SK-N-SH (cell line): ENCODE measurements around the gene MAPK8IP1. TPM values are rescaled to one million over a fixed set of nuclear protein-coding genes. Genes with fewer than 3 reads are reported as not detected.
A peak's percentile ranks its signal among the peaks of the same experiment; 100 is the strongest.

ENCODE experiments used
- CTCF ChIA-PET: fragments of 300-600, 350-600 bp; formaldehyde crosslinking; extraction: SDS; loops from one replicate; lab custom pipeline; 2021; lab: Yijun Ruan, JAX
- POLR2A ChIA-PET: fragments of 350-600 bp; sonication (Branson Sonifier 250); formaldehyde crosslinking; extraction: SDS; loops from one replicate; lab custom pipeline; 2020; ENCODE audit warnings: antibody characterized with exemption, inconsistent platforms; lab: Yijun Ruan, JAX
- DNase-seq: peaks from one replicate; pipeline ENCODE4 v3.0.0; 2012
- H2AFZ ChIP-seq: fragments of 200-600 bp; sonication (generic); 2 replicates; pipeline ENCODE4 v1.8.1; 2016; ENCODE audit warnings: antibody characterized with exemption, mild to moderate bottlenecking, low read depth
- H3F3A ChIP-seq: fragments of 200-600 bp; sonication (generic); replicated peaks from 2 replicates; pipeline ENCODE3; 2016; ENCODE audit warnings: antibody characterized with exemption, mild to moderate bottlenecking; ENCODE audit not compliant: insufficient read depth
- H3K27ac ChIP-seq, 2 experiments: fragments of 200-500 bp in 1 of 2; fragments of 200-600 bp in 1 of 2; sonication (Bioruptor generic) in 1 of 2; sonication (generic), shearing (Covaris generic) in 1 of 2; 2 replicates each; pipeline versions ENCODE4 v1.5.1 to v1.6.1; 2014 to 2016; ENCODE audit warnings: low read depth in 2 of 2, inconsistent platforms in 1 of 2, low read length in 1 of 2, mild to moderate bottlenecking in 1 of 2, mixed read lengths in 1 of 2
- H3K27me3 ChIP-seq: fragments of 200-600 bp; sonication (generic), shearing (Covaris generic); 2 replicates; pipeline ENCODE4 v1.6.1; 2016; ENCODE audit warnings: mixed run types; ENCODE audit not compliant: insufficient read depth
- H3K36me3 ChIP-seq, 2 experiments: fragments of 200-500 bp in 1 of 2; fragments of 200-600 bp in 1 of 2; sonication (Bioruptor generic) in 1 of 2; sonication (generic) in 1 of 2; replicated peaks in 1 of 2; 2 replicates each; pipeline versions ENCODE3 to v1.5.1; 2014 to 2016; ENCODE audit warnings: low read length in 1 of 2, mild to moderate bottlenecking in 1 of 2; ENCODE audit not compliant: insufficient read depth in 2 of 2, control insufficient read depth in 1 of 2
- H3K4me1 ChIP-seq, 2 experiments: fragments of 200-500 bp in 1 of 2; fragments of 200-600 bp in 1 of 2; sonication (Bioruptor generic) in 1 of 2; sonication (generic), shearing (Covaris generic) in 1 of 2; 2 replicates each; pipeline versions ENCODE4 v1.5.1 to v1.6.1; 2014 to 2016; ENCODE audit warnings: low read depth in 1 of 2, low read length in 1 of 2, mixed run types in 1 of 2; ENCODE audit not compliant: insufficient read depth in 2 of 2, control insufficient read depth in 1 of 2
- H3K4me2 ChIP-seq: fragments of 200-600 bp; sonication (generic), shearing (Covaris generic); 2 replicates; pipeline ENCODE4 v1.6.1; 2017; ENCODE audit warnings: mixed run types
- H3K4me3 ChIP-seq, 2 experiments: fragments of 200-500 bp in 1 of 2; fragments of 200-600 bp in 1 of 2; sonication (Bioruptor generic) in 1 of 2; sonication (generic), shearing (Covaris generic) in 1 of 2; 2 replicates each; pipeline versions ENCODE4 v1.5.1 to v1.8.1; 2014 to 2016; ENCODE audit warnings: low read depth in 2 of 2, inconsistent platforms in 1 of 2, low read length in 1 of 2, mild to moderate bottlenecking in 1 of 2, mixed read lengths in 1 of 2, moderate library complexity in 1 of 2
- H3K79me2 ChIP-seq: fragments of 200-600 bp; sonication (generic); 2 replicates; pipeline ENCODE4 v1.8.1; 2017; ENCODE audit warnings: mild to moderate bottlenecking; ENCODE audit not compliant: insufficient read depth
- H3K9ac ChIP-seq: fragments of 200-600 bp; sonication (generic); 2 replicates; pipeline ENCODE4 v1.6.1; 2017; ENCODE audit warnings: mixed run types
- H3K9me2 ChIP-seq: fragments of 200-600 bp; sonication (generic); 2 replicates; pipeline ENCODE4 v1.6.1; 2017; ENCODE audit warnings: mixed run types
- H3K9me3 ChIP-seq: fragments of 200-600 bp; sonication (generic); 2 replicates; pipeline ENCODE4 v1.6.1; 2017; ENCODE audit warnings: mixed run types, mild to moderate bottlenecking, moderate library complexity
- H4K20me1 ChIP-seq: fragments of 200-600 bp; sonication (generic); 2 replicates; pipeline ENCODE4 v1.6.1; 2017; ENCODE audit warnings: mild to moderate bottlenecking, mixed run types; ENCODE audit not compliant: insufficient read depth
- CHD2 ChIP-seq: fragments of 150-350 bp; IDR thresholded peaks from 2 replicates; pipeline ENCODE4 v1.6.1; 2018; ENCODE audit warnings: low read length; ENCODE audit not compliant: partially characterized antibody
- CTCF ChIP-seq: fragments of 200-600 bp; sonication (generic); IDR thresholded peaks from 2 replicates; pipeline ENCODE4 v1.6.1; 2017; ENCODE audit warnings: antibody characterized with exemption, mild to moderate bottlenecking, moderate library complexity
- ELF1 ChIP-seq: IDR thresholded peaks from 2 replicates; pipeline ENCODE4 v1.4.0; 2012
- EP300 ChIP-seq, 2 experiments: IDR thresholded peaks; 2 replicates each; pipeline versions ENCODE4 v1.4.0 to v1.6.1; 2012; ENCODE audit warnings: borderline replicate concordance in 1 of 2, low read depth in 1 of 2, low read length in 1 of 2
- FOXJ3 ChIP-seq: sonication (generic); formaldehyde crosslinking; IDR thresholded peaks from 2 replicates; pipeline ENCODE4 v1.5.1; 2020; ENCODE audit warnings: mild to moderate bottlenecking, missing genetic modification reagents
- FOXM1 ChIP-seq: IDR thresholded peaks from 2 replicates; pipeline ENCODE4 v1.4.0; 2012; ENCODE audit warnings: low read depth, mild to moderate bottlenecking
- MEF2A ChIP-seq: IDR thresholded peaks from 2 replicates; pipeline ENCODE4 v1.4.0; 2012; ENCODE audit warnings: low read depth, borderline replicate concordance
- NFIC ChIP-seq: IDR thresholded peaks from 2 replicates; pipeline ENCODE4 v1.4.0; 2012; ENCODE audit warnings: borderline replicate concordance
- NRF1 ChIP-seq: IDR thresholded peaks from 2 replicates; pipeline ENCODE4 v1.6.1; 2012; ENCODE audit warnings: low read depth, mild to moderate bottlenecking, low read length
- RAD21 ChIP-seq: IDR thresholded peaks from 2 replicates; pipeline ENCODE4 v1.6.1; 2012; ENCODE audit warnings: mild to moderate bottlenecking, low read length
- RFX5 ChIP-seq: IDR thresholded peaks from 2 replicates; pipeline ENCODE4 v1.6.1; 2012; ENCODE audit warnings: mild to moderate bottlenecking, improper control_type of control experiment, low read length
- SIN3A ChIP-seq: IDR thresholded peaks from 2 replicates; pipeline ENCODE4 v1.6.1; 2012; ENCODE audit warnings: low read depth, mild to moderate bottlenecking, low read length, moderate library complexity, borderline replicate concordance
- ZBTB33 ChIP-seq: IDR thresholded peaks from 2 replicates; pipeline ENCODE4 v1.4.0; 2012; ENCODE audit warnings: low read depth, borderline replicate concordance
- WGBS: methylation state at CpG from one replicate; pipeline ENCODE4 v1.1.6; 2017; ENCODE audit warnings: low lambda C conversion rate; 5-methylcytosine and 5-hydroxymethylcytosine counted together
- polyA plus RNA-seq, 3 experiments: library from polyadenylated mRNA; depleted of rRNA; stranded (reverse); fragments of >200 nt; gene quantifications; 2 replicates each; pipeline ENCODE4 v1.2.3, GENCODE V29; 2012
- TF ChIP-seq, protein P1 (sequence below): fragments of 150-350 bp; IDR thresholded peaks from 2 replicates; pipeline ENCODE4 v1.6.1; 2016; ENCODE audit warnings: mild to moderate bottlenecking, low read depth, low read length
- TF ChIP-seq, protein P2 (sequence below): fragments of 150-350 bp; IDR thresholded peaks from 2 replicates; pipeline ENCODE4 v1.6.1; 2017; ENCODE audit warnings: antibody characterized with exemption, low read length, low read depth, borderline replicate concordance

Gene MAPK8IP1
- polyA plus RNA-seq, 1 of the 3 experiments (the other 2 are of a cell fraction): 12.5 TPM

DNA sequence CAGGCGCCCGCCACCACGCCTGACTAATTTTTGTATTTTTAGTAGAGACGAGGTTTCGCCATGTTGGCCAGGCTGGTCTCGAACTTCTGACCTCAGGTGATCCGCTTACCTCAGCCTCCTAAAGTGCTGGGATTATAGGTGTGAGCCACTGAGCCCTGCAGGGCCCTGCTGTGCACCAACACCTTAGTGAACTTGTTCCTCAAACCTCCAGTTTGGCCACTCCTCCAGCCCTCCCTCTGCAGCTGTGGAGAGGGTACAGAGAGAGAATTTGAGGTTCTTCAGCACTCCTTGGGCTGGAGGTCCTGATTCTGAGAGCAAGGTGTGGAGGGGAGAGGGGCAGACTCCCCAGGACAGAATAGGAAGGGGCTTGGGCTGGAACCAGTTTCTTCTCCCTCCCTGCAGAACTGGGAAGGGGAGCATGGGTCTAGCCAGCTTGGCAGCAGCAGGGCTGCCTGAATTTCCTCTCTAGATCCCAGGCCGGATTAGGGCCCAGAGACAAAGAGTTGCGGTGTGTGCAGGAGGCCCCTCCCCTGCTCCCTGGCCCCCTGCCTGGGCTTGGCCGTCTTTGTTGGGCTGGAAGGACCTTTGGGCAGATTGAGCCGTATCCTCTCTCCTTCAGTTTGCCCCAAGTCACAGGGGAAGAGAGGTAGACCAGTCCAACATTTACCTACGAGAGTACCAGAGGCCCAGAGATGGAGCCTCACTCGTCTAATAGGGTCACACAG is 34.5 kb downstream of the MAPK8IP1 start:
- Histone ChIP-seq H3K4me2 (no peak overlapping the region), H3K27ac (no peak overlapping the region), H3K27me3 (no peaks in the 10 kb centered on the region), H3K9ac (no peak overlapping the region), H3K4me1 (peaks cover 7 to 17% of the 10 kb centered on the region in 2 experiments; a peak in 3 of 4 replicates), H3K36me3 (peaks cover 0 to 8% of the 10 kb centered on the region in 2 experiments), H3K9me2 (no peaks in the 10 kb centered on the region), H3K9me3 (no peaks in the 10 kb centered on the region), H3K79me2 (peaks cover 19% of the 10 kb centered on the region), H3K4me3 (no peak overlapping the region), H2AFZ (no peak overlapping the region), H4K20me1 (no peaks in the 10 kb centered on the region), H3F3A (peaks cover 4% of the 10 kb centered on the region)
- peak; percentile 1 for DNase-seq
- TF ChIP-seq FOXM1 (no peak), NRF1 (no peak), NFIC (no peak), FOXJ3 (CRISPR knock-in tag) (no peak), CTCF (no peak), EP300 (IDR thresholded peaks at IDR 0.05; ENCODE audit: borderline replicate concordance in 1 of 2, low read depth in 1 of 2, low read length in 1 of 2) (no peak), SIN3A (no peak), ELF1 (no peak), RFX5 (no peak), ZBTB33 (no peak), RAD21 (no peak), CHD2 (no peak), MEF2A (no peak)
- TF ChIP-seq, protein P1, sequence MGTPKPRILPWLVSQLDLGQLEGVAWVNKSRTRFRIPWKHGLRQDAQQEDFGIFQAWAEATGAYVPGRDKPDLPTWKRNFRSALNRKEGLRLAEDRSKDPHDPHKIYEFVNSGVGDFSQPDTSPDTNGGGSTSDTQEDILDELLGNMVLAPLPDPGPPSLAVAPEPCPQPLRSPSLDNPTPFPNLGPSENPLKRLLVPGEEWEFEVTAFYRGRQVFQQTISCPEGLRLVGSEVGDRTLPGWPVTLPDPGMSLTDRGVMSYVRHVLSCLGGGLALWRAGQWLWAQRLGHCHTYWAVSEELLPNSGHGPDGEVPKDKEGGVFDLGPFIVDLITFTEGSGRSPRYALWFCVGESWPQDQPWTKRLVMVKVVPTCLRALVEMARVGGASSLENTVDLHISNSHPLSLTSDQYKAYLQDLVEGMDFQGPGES: no peak
- TF ChIP-seq, protein P2, sequence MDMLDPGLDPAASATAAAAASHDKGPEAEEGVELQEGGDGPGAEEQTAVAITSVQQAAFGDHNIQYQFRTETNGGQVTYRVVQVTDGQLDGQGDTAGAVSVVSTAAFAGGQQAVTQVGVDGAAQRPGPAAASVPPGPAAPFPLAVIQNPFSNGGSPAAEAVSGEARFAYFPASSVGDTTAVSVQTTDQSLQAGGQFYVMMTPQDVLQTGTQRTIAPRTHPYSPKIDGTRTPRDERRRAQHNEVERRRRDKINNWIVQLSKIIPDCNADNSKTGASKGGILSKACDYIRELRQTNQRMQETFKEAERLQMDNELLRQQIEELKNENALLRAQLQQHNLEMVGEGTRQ: no peak
- CTCF ChIA-PET: interaction anchor here (0.5 to 6.2 kb wide), 3 partner anchors 47 to 285 kb away, joined by 3 to 35 read pairs (median 3); no protein-coding TSS in a partner anchor
- POLR2A ChIA-PET: no interaction called here
- 83% methylated on average over 13 of the region's 13 CpGs for WGBS
